Hypothalamus (tissue), 51 donors: ENCODE data around the gene HSPB9.

Experiments used
- DNase-seq, 51 donors: peaks; one replicate each; lab custom pipeline; 2025; lab: John Stamatoyannopoulos, UW

The HSPB9 gene

GRCh38 chr17:42098730-42099399 lies 23.7 kb upstream of the HSPB9 start:
- DNase-seq = no peak

GRCh38 chr17:42101513-42102292 lies 20.9 kb upstream of the HSPB9 start:
- DNase-seq = peak in 48 of 51 donors; percentile 9 to 81 (median 52)

DNA sequence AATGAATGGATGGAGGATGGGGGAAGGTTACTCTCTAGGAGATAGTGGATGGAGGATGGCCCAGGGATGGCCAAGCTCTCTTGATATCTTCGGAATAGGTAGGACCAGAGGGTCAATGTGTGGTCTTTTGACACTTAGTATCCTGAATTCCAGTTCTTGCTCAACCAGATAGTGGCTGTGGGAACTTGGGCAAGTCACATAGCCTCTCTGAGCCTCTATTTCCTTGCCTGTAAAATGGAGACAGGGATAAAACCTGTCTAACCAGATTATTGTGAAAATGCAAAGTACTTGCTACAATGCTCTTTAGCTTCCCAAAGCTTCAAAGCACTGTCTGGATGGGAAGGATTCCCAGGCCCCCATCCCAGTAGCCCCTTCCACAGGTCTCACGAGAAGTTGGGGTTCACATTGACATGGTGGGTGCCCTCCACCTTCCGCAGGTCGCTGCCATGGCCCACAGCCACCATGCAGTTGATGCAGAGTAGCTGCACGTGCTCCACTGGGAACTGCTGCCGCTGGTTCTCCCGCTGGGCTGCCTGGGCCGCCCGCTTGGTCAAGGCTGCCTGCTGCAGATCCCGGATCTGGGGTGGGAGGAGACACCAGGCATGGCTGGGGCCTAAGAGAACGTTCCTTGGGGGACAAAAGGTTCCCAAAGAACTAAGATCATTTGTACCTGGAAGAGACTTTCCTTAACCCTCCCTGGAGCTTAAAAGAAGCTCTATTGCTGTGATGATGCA lies 19.2 kb upstream of the HSPB9 start:
- no peak for DNase-seq

GRCh38 chr17:42104264-42104663 lies 18.3 kb upstream of the HSPB9 start:
- DNase-seq = no peak

DNA sequence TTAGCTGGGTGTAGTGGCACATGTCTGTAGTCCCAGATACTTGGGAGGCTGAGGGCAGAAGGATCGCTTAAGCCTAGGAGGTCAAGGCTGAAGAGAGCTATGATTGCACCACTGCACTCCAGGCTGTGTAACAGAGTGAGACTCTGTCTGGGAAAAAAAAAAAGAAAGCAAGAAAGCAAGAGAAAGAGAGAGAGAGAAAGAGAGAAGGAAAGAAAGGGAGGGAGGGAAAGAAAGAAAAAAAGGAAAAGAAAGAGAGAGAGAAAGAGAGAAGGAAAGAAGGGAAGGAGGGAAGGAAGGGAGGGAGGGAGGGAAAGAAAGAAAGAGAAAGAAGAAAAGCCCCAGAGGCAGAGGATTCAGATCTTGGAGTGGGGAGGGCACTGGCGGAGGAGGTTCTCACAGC lies 16.6 kb upstream of the HSPB9 start:
- DNase-seq = no peak

- DNase-seq = no peak
These were observed 15.5 kb upstream of the HSPB9 start for GRCh38 chr17:42107124-42107523.

- peak in 33 of 51 donors; percentile 12 to 74 (median 46) for DNase-seq
These were observed 14.7 kb upstream of the HSPB9 start for GRCh38 chr17:42107597-42108576.

GRCh38 chr17:42109086-42109485 lies 13.5 kb upstream of the HSPB9 start:
- no peak for DNase-seq

- DNase-seq = no peak
These were observed 12.0 kb upstream of the HSPB9 start for GRCh38 chr17:42110301-42111264.

- DNase-seq = no peak
These were observed 11.4 kb upstream of the HSPB9 start for GRCh38 chr17:42111265-42111636.

- DNase-seq = peak in 15 of 51 donors; percentile 18 to 74 (median 47)
These were observed 10.6 kb upstream of the HSPB9 start for GRCh38 chr17:42111871-42112551.

DNA sequence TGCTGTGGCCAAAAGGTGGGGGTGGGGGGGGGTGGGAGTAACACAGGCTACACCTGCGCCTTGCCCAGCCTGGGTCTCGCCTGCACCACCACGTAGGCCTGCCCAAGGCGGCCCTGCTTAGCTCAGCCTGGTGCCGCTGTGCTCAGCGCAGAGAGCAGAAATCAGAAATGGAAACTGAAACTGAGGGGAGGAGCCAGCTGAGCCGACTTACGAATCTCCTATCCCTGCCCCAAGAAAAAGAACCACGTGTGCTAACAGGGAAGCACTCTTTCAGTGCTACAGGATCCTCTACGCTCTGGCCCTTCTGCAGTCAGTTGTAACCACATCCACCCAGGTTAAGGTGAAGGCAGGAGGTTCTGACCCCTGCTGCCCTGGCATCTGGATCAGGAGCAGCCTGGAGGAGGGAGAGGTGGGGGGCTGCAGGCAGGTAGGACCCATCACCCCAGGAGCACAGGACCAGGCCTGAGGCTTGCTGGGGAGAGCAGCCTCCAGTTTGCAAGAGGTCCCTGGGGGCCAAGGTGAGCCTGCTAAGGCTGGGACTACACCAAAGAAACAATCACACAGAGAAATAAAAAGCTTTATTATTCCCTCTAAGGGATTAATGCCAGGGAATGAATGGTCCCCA lies 9.9 kb upstream of the HSPB9 start, which contains the start of gene DHX58:
Gene DHX58 (minus strand): TSS at position 163 of the 625 bp plus-strand sequence. CDS start 822 bp downstream, outside the sequence.
- DNase-seq = peak in 43 of 51 donors; percentile 22 to 74 (median 49)

- no peak for DNase-seq
These were observed 9.1 kb upstream of the HSPB9 start for GRCh38 chr17:42113293-42114069.

DNA sequence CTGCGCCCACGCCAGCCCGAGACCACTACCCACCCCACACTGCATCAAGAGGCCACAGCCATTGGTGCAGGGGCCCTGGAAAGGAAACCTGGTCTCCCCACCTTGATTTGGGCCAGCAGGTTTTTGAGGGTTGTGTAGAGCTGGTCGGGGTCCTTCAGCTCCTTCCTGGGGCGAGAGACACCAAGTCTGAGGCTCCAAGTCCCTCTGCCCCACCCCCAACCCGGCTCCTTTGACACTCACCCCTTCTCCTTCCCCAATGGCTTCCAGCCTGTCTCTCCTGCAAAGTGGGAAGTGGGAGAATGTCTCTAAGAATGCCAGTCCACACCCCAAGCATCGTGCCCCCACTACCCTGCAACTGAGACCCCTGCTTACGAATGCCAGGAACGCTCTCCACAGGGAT lies 8.5 kb upstream of the HSPB9 start:
- no peak for DNase-seq

- peak in 45 of 51 donors; percentile 12 to 81 (median 46) for DNase-seq
These were observed 5.8 kb upstream of the HSPB9 start for GRCh38 chr17:42116705-42117396.

- DNase-seq = no peak
These were observed 5.0 kb upstream of the HSPB9 start for GRCh38 chr17:42117397-42118125.
